Stomach (tissue), 9 donors: ENCODE data around the gene PKHD1. TPM values are rescaled to one million over a fixed set of nuclear protein-coding genes. Genes with fewer than 3 reads are reported as not detected.

Experiments used
- DNase-seq, 2 donors: peaks; one replicate each; pipeline versions ENCODE4 v3.0.0 to v3.0.0-alpha.2; 2013 to 2019
- H3K27ac ChIP-seq, 5 donors: fragments of 200-600 bp in 4 of 5; sonication (generic) in 4 of 5; one replicate each; pipeline ENCODE4 v1.5.1; 2013 to 2019; ENCODE audit warnings: mild to moderate bottlenecking in 1 of 5, moderate library complexity in 1 of 5
- H3K27me3 ChIP-seq, 3 donors: fragments of 200-600 bp; sonication (generic); one replicate each; pipeline ENCODE4 v1.5.1; 2017 to 2019; ENCODE audit warnings: mixed run types in 1 of 3
- H3K36me3 ChIP-seq, 4 donors: fragments of 200-600 bp; sonication (generic); 1 replicate in 3 of 4; 2 replicates in 1 of 4; pipeline ENCODE4 v1.5.1; 2016 to 2019
- H3K4me1 ChIP-seq, 4 donors: fragments of 200-600 bp; sonication (generic); one replicate each; pipeline ENCODE4 v1.5.1; 2016 to 2019
- H3K4me3 ChIP-seq, 4 donors: fragments of 200-600 bp; sonication (generic) in 3 of 4; one replicate each; pipeline ENCODE4 v1.5.1; 2016 to 2019; ENCODE audit warnings: mild to moderate bottlenecking in 1 of 4
- H3K9me3 ChIP-seq, 4 donors: fragments of 200-600 bp; sonication (generic); one replicate each; pipeline ENCODE4 v1.5.1; 2016 to 2019
- CTCF ChIP-seq, 7 experiments: fragments of 450-650 bp in 4 of 7; fragments of 200-600 bp in 3 of 7; sonication (generic) in 3 of 7; IDR thresholded peaks; one replicate each; pipeline ENCODE4 v1.5.1; 2016 to 2019; ENCODE audit warnings: antibody characterized with exemption in 7 of 7, control low read depth in 2 of 7, mild to moderate bottlenecking in 1 of 7
- EP300 ChIP-seq: sonication (generic); formaldehyde crosslinking; IDR thresholded peaks from one replicate; pipeline ENCODE4 v1.6.1; 2017; ENCODE audit warnings: antibody characterized with exemption
- POLR2A ChIP-seq, 4 donors: fragments of 450-650 bp; IDR thresholded peaks; one replicate each; pipeline ENCODE4 v1.6.1; 2016; ENCODE audit warnings: antibody characterized with exemption in 4 of 4, control low read depth in 2 of 4, mild to moderate bottlenecking in 1 of 4, moderate library complexity in 1 of 4
- POLR2AphosphoS5 ChIP-seq, 3 donors: sonication (generic); formaldehyde crosslinking; IDR thresholded peaks; one replicate each; pipeline ENCODE4 v1.6.1; 2016; ENCODE audit warnings: antibody characterized with exemption in 3 of 3
- WGBS, 5 donors: extraction: QIAGEN DNeasy Blood & Tissue Kit in 3 of 5; methylation state at CpG; one replicate each; pipeline versions ENCODE4 v1.1.5 to v1.1.7; 2013 to 2018; 5-methylcytosine and 5-hydroxymethylcytosine counted together
- intact Hi-C: fragments of 100-400 bp; cut with DNase I; formaldehyde crosslinking; loops from one replicate; pipeline ENCODE4 v1.15.1; 2023; ENCODE audit warnings: low total_unique reads
- polyA plus RNA-seq, 3 donors: library from polyadenylated mRNA; stranded (reverse); fragments of 200-250 nt; gene quantifications; one replicate each; pipeline ENCODE4 v1.2.3, GENCODE V29; 2013
- total RNA-seq, 5 donors: library from RNA; depleted of rRNA; stranded (reverse); fragments of >200 nt; gene quantifications; one replicate each; pipeline versions ENCODE4 v1.1.0 to v1.2.3, GENCODE V29; 2014 to 2016
- donor health status: healthy with polysubstance abuse.
- donor health status: Bipolar disorder and iron deficiency.
- donor health status: healthy.

Gene PKHD1
- total and polyA plus RNA-seq, 8 donors: 0.19 to 19.2 (median 4.6) TPM; not detected in 2

- DNase-seq: no peak
- H3K27ac ChIP-seq: no peak overlapping the region
- no peaks in the 10 kb centered on the region for H3K9me3 ChIP-seq
- H3K4me3 ChIP-seq: no peak overlapping the region
- H3K27me3 ChIP-seq: no peaks in the 10 kb centered on the region
- H3K4me1 ChIP-seq: peaks cover 0 to 11% (median 4%) of the 10 kb centered on the region in 4 donors
- intact Hi-C loops: no loop called here
- WGBS, 5 donors: 67 to 86% (median 79%) methylated on average over 4 of the region's 4 CpGs
- no peaks in the 10 kb centered on the region for H3K36me3 ChIP-seq
- TF ChIP-seq POLR2AphosphoS5 (IDR thresholded peaks at IDR 0.05) (no peak), CTCF (IDR thresholded peaks at IDR 0.05) (no peak)
Observed at GRCh38 chr6:52135217-52135616, 47.8 kb upstream of the PKHD1 start.

GRCh38 chr6:52134011-52134410, 46.6 kb upstream of the PKHD1 start:
- H3K27me3 ChIP-seq: no peaks in the 10 kb centered on the region
- H3K4me3 ChIP-seq: no peak overlapping the region
- H3K4me1 ChIP-seq: no peaks in the 10 kb centered on the region
- no peaks in the 10 kb centered on the region for H3K9me3 ChIP-seq
- no peaks in the 10 kb centered on the region for H3K36me3 ChIP-seq
- intact Hi-C loops: no loop called here
- DNase-seq: no peak
- TF ChIP-seq POLR2A (IDR thresholded peaks at IDR 0.05) (no peak), EP300 (no peak), POLR2AphosphoS5 (IDR thresholded peaks at IDR 0.05) (no peak), CTCF (IDR thresholded peaks at IDR 0.05) (no peak)
- 76 to 81% (median 79%) methylated on average over 3 of the region's 3 CpGs for WGBS, 5 donors
- no peak overlapping the region for H3K27ac ChIP-seq

- Histone ChIP-seq H3K27me3 (no peaks in the 10 kb centered on the region), H3K9me3 (no peaks in the 10 kb centered on the region), H3K4me1 (no peaks in the 10 kb centered on the region), H3K36me3 (no peaks in the 10 kb centered on the region), H3K4me3 (no peak overlapping the region), H3K27ac (no peak overlapping the region)
- intact Hi-C loops: no loop called here
- TF ChIP-seq EP300: no peak
- no peak for TF ChIP-seq POLR2A (IDR thresholded peaks at IDR 0.05)
- no peak for TF ChIP-seq CTCF (IDR thresholded peaks at IDR 0.05)
- DNase-seq: no peak
- 61 to 93% (median 87%) methylated on average over 2 of the region's 2 CpGs for WGBS, 5 donors
Observed at GRCh38 chr6:52133324-52133723, 45.9 kb upstream of the PKHD1 start.

GRCh38 chr6:52132292-52132691, 44.9 kb upstream of the PKHD1 start:
- TF ChIP-seq EP300 (no peak), POLR2A (IDR thresholded peaks at IDR 0.05) (no peak), POLR2AphosphoS5 (IDR thresholded peaks at IDR 0.05) (no peak), CTCF (IDR thresholded peaks at IDR 0.05) (no peak)
- 26 to 60% (median 37%) methylated on average over 2 of the region's 2 CpGs for WGBS, 5 donors
- Histone ChIP-seq H3K36me3 (no peaks in the 10 kb centered on the region), H3K4me1 (no peaks in the 10 kb centered on the region), H3K27ac (no peak overlapping the region), H3K27me3 (no peaks in the 10 kb centered on the region), H3K9me3 (no peaks in the 10 kb centered on the region), H3K4me3 (no peak overlapping the region)
- intact Hi-C loops: no loop called here
- peak in 1 of 2 donors; percentile 19 for DNase-seq

- WGBS, 5 donors: 39 to 57% (median 49%) methylated on average over 1 of the region's 1 CpG
- intact Hi-C loops: no loop called here
- H3K4me1 ChIP-seq: no peaks in the 10 kb centered on the region
Observed at GRCh38 chr6:52130440-52130839, 43.0 kb upstream of the PKHD1 start.

More at GRCh38 chr6:52130440-52130839, 43.0 kb upstream of the PKHD1 start:
- Histone ChIP-seq H3K27me3 (no peaks in the 10 kb centered on the region), H3K27ac (no peak overlapping the region), H3K9me3 (no peaks in the 10 kb centered on the region), H3K4me3 (no peak overlapping the region), H3K36me3 (no peaks in the 10 kb centered on the region)
- DNase-seq: no peak
- TF ChIP-seq EP300: no peak
- TF ChIP-seq POLR2AphosphoS5 (IDR thresholded peaks at IDR 0.05): no peak
- no peak for TF ChIP-seq POLR2A (IDR thresholded peaks at IDR 0.05)
- TF ChIP-seq CTCF (IDR thresholded peaks at IDR 0.05): no peak
